ENCODE data around the gene ZNF487.
"Not testable (repeated sequence)": the region's sequence is repeated elsewhere in the genome, so short reads cannot be mapped to it uniquely, and the experiment has no call there.

ZNF487 gene

GRCh38 chr10:43410345-43410744 lies 26.6 kb upstream of the ZNF487 start:
- DNase-seq (ENCODE audit: insufficient read length, low spot score) (no peak), FAIRE-seq (no peak)
- TF ChIP-seq POLR2A (IDR thresholded peaks at IDR 0.05; ENCODE audit: low read depth, low read length), result no peak

GRCh38 chr10:43411536-43411935 lies 25.4 kb upstream of the ZNF487 start:
- no peak for FAIRE-seq
- DNase-seq (ENCODE audit: insufficient read length, low spot score), result no peak

DNA sequence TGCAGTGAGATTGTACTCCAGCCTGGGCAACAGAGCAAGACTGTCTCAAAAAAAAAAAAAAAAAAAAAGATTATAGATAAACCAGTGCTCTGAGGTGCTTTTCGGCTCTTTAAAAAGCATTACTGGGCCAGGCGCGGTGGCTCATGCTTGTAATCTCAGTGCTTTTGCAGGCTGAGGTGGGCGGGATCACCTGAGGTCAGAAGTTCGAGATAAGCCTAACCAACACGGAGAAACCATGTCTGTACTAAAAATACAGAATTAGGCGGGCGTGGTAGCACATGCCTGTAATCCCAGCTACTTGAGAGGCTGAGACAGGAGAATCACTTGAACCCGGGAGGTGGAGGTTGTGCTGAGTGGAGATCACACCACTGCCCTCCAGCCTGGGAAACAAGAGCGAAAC lies 21.4 kb upstream of the ZNF487 start:
- no peak for TF ChIP-seq POLR2A (IDR thresholded peaks at IDR 0.05; ENCODE audit: low read depth, low read length)
- DNase-seq (ENCODE audit: insufficient read length, low spot score) (no peak), FAIRE-seq (no peak)

More at GRCh38 chr10:43411536-43411935, 25.4 kb upstream of the ZNF487 start:
- TF ChIP-seq POLR2A (IDR thresholded peaks at IDR 0.05; ENCODE audit: low read depth, low read length), result no peak

DNA sequence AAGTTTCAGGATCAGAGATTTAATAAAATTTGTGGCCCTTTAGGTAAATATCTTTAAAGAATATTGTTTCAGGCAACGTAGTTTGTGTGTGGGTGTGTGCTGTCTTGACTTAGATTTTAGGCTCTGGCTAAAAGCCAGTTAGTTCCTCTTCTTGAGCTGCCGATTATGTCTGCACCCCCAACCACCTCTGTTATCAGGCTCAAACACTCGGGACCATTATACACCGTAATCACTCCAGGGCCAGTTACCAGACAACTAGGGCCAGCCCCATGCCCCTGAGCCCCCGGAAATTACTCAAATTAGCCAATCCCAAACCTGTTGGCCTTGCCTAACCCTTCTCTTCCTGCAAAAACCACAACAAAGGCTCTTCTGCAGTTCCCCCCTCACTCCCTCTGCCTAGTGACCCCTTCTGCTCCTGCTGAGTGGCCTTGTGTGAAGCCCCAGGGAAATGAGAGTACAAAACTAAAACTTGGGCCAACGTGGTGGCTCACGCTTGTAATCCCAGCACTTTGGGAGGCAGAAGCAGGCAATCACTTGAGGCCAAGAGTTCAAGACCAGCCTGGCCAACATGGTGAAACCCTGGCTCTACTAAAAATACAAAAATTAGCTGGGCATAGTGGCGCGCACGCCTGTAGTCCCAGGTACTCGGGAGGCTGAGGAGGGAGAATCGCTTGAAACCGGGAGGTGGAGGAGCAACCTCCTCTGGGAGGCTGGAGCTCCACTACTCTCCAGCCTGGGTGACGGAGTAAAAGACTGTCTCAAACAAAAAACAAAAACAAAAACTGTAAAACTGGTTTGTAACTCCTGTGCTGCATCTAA lies 18.8 kb upstream of the ZNF487 start:
- TF ChIP-seq POLR2A (IDR thresholded peaks at IDR 0.05; ENCODE audit: low read depth, low read length), result no peak
- no peak for DNase-seq (ENCODE audit: insufficient read length, low spot score)
- no peak for FAIRE-seq

DNA sequence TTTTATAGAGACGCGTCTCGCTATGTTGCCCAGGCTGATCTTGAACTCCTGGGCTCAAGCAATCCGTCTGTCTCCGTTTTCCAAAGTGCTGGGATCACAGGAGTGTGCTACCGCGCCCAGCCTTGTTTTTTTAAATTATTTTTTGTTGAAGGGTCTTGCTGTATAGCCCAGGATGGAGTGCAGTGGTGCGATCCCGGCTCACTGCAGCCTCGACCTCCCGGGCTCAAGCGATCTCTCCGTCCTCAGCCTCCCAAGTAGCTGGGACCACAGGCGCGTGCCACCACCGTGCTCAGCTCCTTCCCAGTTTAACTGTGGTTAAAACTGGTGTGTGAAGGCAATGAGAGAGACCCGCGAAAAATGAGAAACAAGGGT lies 16.9 kb upstream of the ZNF487 start:
- DNase-seq (ENCODE audit: insufficient read length, low spot score), result no peak
- FAIRE-seq, result no peak
- TF ChIP-seq POLR2A (IDR thresholded peaks at IDR 0.05; ENCODE audit: low read depth, low read length), result no peak

GRCh38 chr10:43420369-43421200 lies 16.3 kb upstream of the ZNF487 start:
- peak; percentile 74 for DNase-seq (ENCODE audit: insufficient read length, low spot score)
- no peak for FAIRE-seq
- TF ChIP-seq POLR2A (IDR thresholded peaks at IDR 0.05; ENCODE audit: low read depth, low read length), result peak; percentile 34

- TF ChIP-seq POLR2A (IDR thresholded peaks at IDR 0.05; ENCODE audit: low read depth, low read length), result no peak
- FAIRE-seq (no peak), DNase-seq (ENCODE audit: insufficient read length, low spot score) (no peak)
Measured at GRCh38 chr10:43421201-43421507, 15.8 kb upstream of the ZNF487 start.

GRCh38 chr10:43421519-43421918 lies 15.4 kb upstream of the ZNF487 start:
- no peak for FAIRE-seq
- DNase-seq (ENCODE audit: insufficient read length, low spot score), result no peak
- TF ChIP-seq POLR2A (IDR thresholded peaks at IDR 0.05; ENCODE audit: low read depth, low read length), result no peak

- FAIRE-seq; DNase-seq (ENCODE audit: insufficient read length, low spot score): not testable (repeated sequence)
Measured at GRCh38 chr10:43421944-43422343, 15.0 kb upstream of the ZNF487 start.

- FAIRE-seq (no peak), DNase-seq (ENCODE audit: insufficient read length, low spot score) (no peak)
- TF ChIP-seq POLR2A (IDR thresholded peaks at IDR 0.05; ENCODE audit: low read depth, low read length), result no peak
Measured at GRCh38 chr10:43424416-43424815, 12.5 kb upstream of the ZNF487 start.

- DNase-seq (ENCODE audit: insufficient read length, low spot score); FAIRE-seq: not testable (repeated sequence)
Measured at GRCh38 chr10:43426476-43426875, 10.4 kb upstream of the ZNF487 start.

DNA sequence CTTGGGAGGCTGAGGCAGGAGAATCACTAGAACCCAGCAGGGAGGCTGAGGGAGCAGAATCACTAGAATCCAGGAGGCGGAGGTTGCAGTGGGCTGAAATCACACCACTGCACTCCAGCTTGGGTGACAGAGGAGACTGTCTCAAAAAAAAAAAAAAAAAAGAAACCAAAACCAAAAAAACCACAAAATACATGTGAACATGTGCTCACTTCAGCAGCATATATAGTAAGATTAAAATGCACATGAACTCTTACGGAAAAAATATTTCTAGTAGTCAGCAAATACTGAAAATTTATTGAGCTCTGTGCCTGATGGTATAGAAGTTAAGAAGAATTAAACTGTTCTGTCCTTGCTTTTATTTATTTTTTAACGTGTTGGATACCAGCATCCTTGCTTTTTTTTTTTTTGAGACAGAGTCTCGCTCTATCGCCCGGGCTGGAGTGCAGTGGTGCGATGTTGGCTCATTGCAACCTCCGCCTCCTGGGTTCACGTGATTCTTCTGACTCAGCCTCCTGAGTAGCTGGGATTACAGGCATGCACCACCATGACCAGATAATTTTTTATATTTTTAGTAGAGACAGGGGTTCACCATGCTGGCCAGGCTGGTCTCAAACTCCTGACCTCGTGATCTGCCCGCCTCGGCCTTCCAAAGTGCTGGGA lies 9.6 kb upstream of the ZNF487 start:
- no peak for FAIRE-seq
- DNase-seq (ENCODE audit: insufficient read length, low spot score), result no peak
- no peak for TF ChIP-seq POLR2A (IDR thresholded peaks at IDR 0.05; ENCODE audit: low read depth, low read length)

- FAIRE-seq (no peak), DNase-seq (ENCODE audit: insufficient read length, low spot score) (no peak)
- TF ChIP-seq POLR2A (IDR thresholded peaks at IDR 0.05; ENCODE audit: low read depth, low read length), result no peak
Measured at GRCh38 chr10:43430926-43431663, 5.8 kb upstream of the ZNF487 start.

Data from H54 (cell line).